Erythroblast (primary cell): ENCODE data around the gene ROM1.

Experiments
- GATA1 ChIP-seq: IDR thresholded peaks from 2 replicates; pipeline ENCODE4 v1.6.1; 2011; ENCODE audit warnings: low read depth, mild to moderate bottlenecking, control low read depth, low read length, moderate library complexity
- POLR2A ChIP-seq: IDR thresholded peaks from 2 replicates; pipeline ENCODE4 v1.6.1; 2011; ENCODE audit warnings: mild to moderate bottlenecking, low read length

DNA sequence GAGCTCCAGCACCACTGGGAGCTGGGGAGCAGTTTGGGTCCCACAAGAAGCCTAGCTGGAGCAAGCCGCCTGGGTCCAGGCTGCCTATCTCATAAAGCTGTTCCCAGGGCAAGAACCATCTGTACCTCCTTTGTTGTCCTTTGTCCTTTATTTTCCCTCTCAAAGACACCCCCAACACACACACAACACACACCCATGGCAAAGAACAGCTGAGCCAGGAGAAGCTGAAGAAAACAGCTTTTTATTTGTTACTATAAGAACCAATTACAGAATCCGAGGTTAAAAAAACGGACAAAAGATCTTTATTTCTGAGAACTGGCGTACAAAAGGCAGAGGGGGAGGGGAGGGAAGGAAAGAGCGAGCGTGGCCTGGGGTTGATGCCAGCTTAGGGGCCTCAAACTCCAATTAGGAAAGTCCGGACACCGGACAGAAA, 20.1 kb upstream of the ROM1 start:
- no peak for TF ChIP-seq POLR2A
- no peak for TF ChIP-seq GATA1
